Measurements from ENCODE around the gene CXCL3. TPM values are rescaled to one million over a fixed set of nuclear protein-coding genes. Genes with fewer than 3 reads are reported as not detected.

CXCL3 gene
- total RNA-seq, 4 donors from 2014 or later, result 0.62 to 2.5 TPM; not detected in 2

GRCh38 chr4:74031576-74031975 lies 6.9 kb downstream of the CXCL3 start:
- intact Hi-C loops (cut with DNase I; ENCODE audit: low total_unique reads), result no loop called here
- Histone ChIP-seq H3K36me3 (no peaks in the 10 kb centered on the region), H3K27ac (no peak overlapping the region), H3K4me1 (no peaks in the 10 kb centered on the region), H3K27me3 (no peaks in the 10 kb centered on the region), H3K4me3 (no peak overlapping the region), H3K9me3 (no peaks in the 10 kb centered on the region)
- TF ChIP-seq CTCF (IDR thresholded peaks at IDR 0.05) (no peak), POLR2A (IDR thresholded peaks at IDR 0.05) (no peak)
- DNase-seq, result no peak

GRCh38 chr4:74030285-74030684 lies 8.2 kb downstream of the CXCL3 start:
- no peak for DNase-seq
- intact Hi-C loops (cut with DNase I; ENCODE audit: low total_unique reads), result no loop called here
- no peaks in the 10 kb centered on the region for H3K4me1 ChIP-seq
- H3K9me3 ChIP-seq, result no peaks in the 10 kb centered on the region
- H3K27ac ChIP-seq, result no peak overlapping the region
- H3K36me3 ChIP-seq, result no peaks in the 10 kb centered on the region
- no peak for TF ChIP-seq CTCF (IDR thresholded peaks at IDR 0.05)
- TF ChIP-seq POLR2A (IDR thresholded peaks at IDR 0.05), result no peak
- H3K27me3 ChIP-seq, result no peaks in the 10 kb centered on the region
- no peak overlapping the region for H3K4me3 ChIP-seq

GRCh38 chr4:74028504-74028903 lies 10.0 kb downstream of the CXCL3 start:
- intact Hi-C loops (cut with DNase I; ENCODE audit: low total_unique reads), result no loop called here
- no peaks in the 10 kb centered on the region for H3K9me3 ChIP-seq
- no peaks in the 10 kb centered on the region for H3K36me3 ChIP-seq
- H3K4me1 ChIP-seq, result no peaks in the 10 kb centered on the region
- no peak overlapping the region for H3K4me3 ChIP-seq
- no peaks in the 10 kb centered on the region for H3K27me3 ChIP-seq
- DNase-seq, result no peak
- no peak overlapping the region for H3K27ac ChIP-seq
- TF ChIP-seq CTCF (IDR thresholded peaks at IDR 0.05) (no peak), POLR2A (IDR thresholded peaks at IDR 0.05) (no peak)

GRCh38 chr4:74023709-74024108 lies 14.8 kb downstream of the CXCL3 start:
- intact Hi-C loops (cut with DNase I; ENCODE audit: low total_unique reads), result no loop called here
- H3K27me3 ChIP-seq, result no peaks in the 10 kb centered on the region
- no peaks in the 10 kb centered on the region for H3K9me3 ChIP-seq
- no peak for TF ChIP-seq POLR2A (IDR thresholded peaks at IDR 0.05)
- no peak for TF ChIP-seq CTCF (IDR thresholded peaks at IDR 0.05)
- H3K27ac ChIP-seq, result no peak overlapping the region
- no peaks in the 10 kb centered on the region for H3K36me3 ChIP-seq
- no peak overlapping the region for H3K4me3 ChIP-seq
- no peak for DNase-seq
- H3K4me1 ChIP-seq, result no peaks in the 10 kb centered on the region

GRCh38 chr4:74021601-74022000 lies 16.9 kb downstream of the CXCL3 start:
- intact Hi-C loops (cut with DNase I; ENCODE audit: low total_unique reads), result no loop called here
- DNase-seq, result no peak
- TF ChIP-seq CTCF (IDR thresholded peaks at IDR 0.05), result no peak
- TF ChIP-seq POLR2A (IDR thresholded peaks at IDR 0.05), result no peak
- H3K9me3 ChIP-seq, result no peaks in the 10 kb centered on the region
- H3K27me3 ChIP-seq, result no peaks in the 10 kb centered on the region
- H3K36me3 ChIP-seq, result no peaks in the 10 kb centered on the region
- H3K4me3 ChIP-seq, result no peak overlapping the region
- no peak overlapping the region for H3K27ac ChIP-seq
- H3K4me1 ChIP-seq, result no peaks in the 10 kb centered on the region
